Activated CD8-positive, alpha-beta T cell treated with anti-CD3 and anti-CD28 coated beads for 36 hours (primary cell): Measurements from ENCODE around the gene CCRL2. TPM values are rescaled to one million over a fixed set of nuclear protein-coding genes. Genes with fewer than 3 reads are reported as not detected.

Experiments used
- ATAC-seq: fragments of 200-7000 bp; cut with Tn5 transposase; one replicate; pipeline ENCODE4 v1.10.0; 2021; ENCODE audit warnings: mild to moderate bottlenecking, moderate library complexity
- CTCF ChIA-PET: fragments of 350-600 bp; sonication (Branson Sonifier 250); formaldehyde crosslinking; loops from one replicate; lab custom pipeline; 2021; ENCODE audit warnings: antibody characterized with exemption; lab: Charles Lee
- POLR2A ChIA-PET: fragments of 350-600 bp; sonication (Branson Sonifier 250); formaldehyde crosslinking; loops from one replicate; lab custom pipeline; 2021; ENCODE audit warnings: antibody characterized with exemption; lab: Charles Lee
- DNase-seq: peaks from one replicate; pipeline ENCODE4 v3.0.0-alpha.2; 2020
- H3K27ac Mint-ChIP-seq: one replicate; pipeline ENCODE4 v1.8.0; 2021; ENCODE audit warnings: mild to moderate bottlenecking, mixed read lengths
- H3K27me3 Mint-ChIP-seq: one replicate; pipeline ENCODE4 v1.8.0; 2021; ENCODE audit warnings: mixed read lengths
- H3K36me3 Mint-ChIP-seq: one replicate; pipeline ENCODE4 v1.8.0; 2021; ENCODE audit warnings: low read depth, mixed read lengths
- H3K4me1 Mint-ChIP-seq: one replicate; pipeline ENCODE4 v1.8.0; 2021; ENCODE audit warnings: low read depth, mixed read lengths
- H3K4me3 Mint-ChIP-seq: one replicate; pipeline ENCODE4 v1.8.0; 2021; ENCODE audit warnings: mild to moderate bottlenecking, moderate library complexity, mixed read lengths
- H3K9me3 Mint-ChIP-seq: one replicate; pipeline ENCODE4 v1.8.0; 2021; ENCODE audit warnings: mixed read lengths
- CTCF ChIP-seq: fragments of 200-600 bp; IDR thresholded peaks from one replicate; pipeline ENCODE4 v1.8.0; 2022; ENCODE audit warnings: antibody characterized with exemption, mild to moderate bottlenecking
- intact Hi-C: fragments of 100-400 bp; cut with micrococcal nuclease; formaldehyde crosslinking; loops from one replicate; pipeline ENCODE4 v1.10.0; 2022
- total RNA-seq, 2 experiments: library from RNA; stranded (reverse); gene quantifications; one replicate each; pipeline ENCODE4 v1.2.3, GENCODE V29; 2021

CCRL2 gene
- total RNA-seq, 2 experiments from 2014 or later: 2.8 TPM

- Mint-ChIP-seq H3K4me1 (peaks cover 10% of the 10 kb centered on the region), H3K36me3 (no peaks in the 10 kb centered on the region), H3K27ac (no peak overlapping the region), H3K4me3 (no peak overlapping the region), H3K27me3 (peaks cover 4% of the 10 kb centered on the region), H3K9me3 (no peaks in the 10 kb centered on the region)
- TF ChIP-seq CTCF: no peak
- no peak for DNase-seq
- intact Hi-C loops: no loop called here
- no peak for ATAC-seq
- ChIA-PET CTCF (no interaction called here), POLR2A (interaction anchor here (1.0 kb wide), 1 partner anchor 14 kb away, joined by 4 read pairs; the partner anchor contains the start of genes CCR5AS and CCRL2)
Observed at GRCh38 chr3:46393011-46393410, 14.0 kb upstream of the CCRL2 start.

- intact Hi-C loops: no loop called here
Observed at GRCh38 chr3:46393554-46394434, 13.3 kb upstream of the CCRL2 start.

GRCh38 chr3:46395210-46395661 lies 11.8 kb upstream of the CCRL2 start:
- CTCF ChIA-PET: interaction anchor here (0.6 kb wide), 1 partner anchor 12 kb away, joined by 3 read pairs; no protein-coding TSS in a partner anchor
- H3K4me1 Mint-ChIP-seq: peaks cover 10% of the 10 kb centered on the region
- peak; percentile 17 for TF ChIP-seq CTCF
- H3K36me3 Mint-ChIP-seq: no peaks in the 10 kb centered on the region
- intact Hi-C loops: no loop called here
- DNase-seq (no peak), ATAC-seq (peak; percentile 37)
- H3K4me3 Mint-ChIP-seq: no peak overlapping the region
- H3K27me3 Mint-ChIP-seq: peaks cover 4% of the 10 kb centered on the region
- H3K9me3 Mint-ChIP-seq: no peaks in the 10 kb centered on the region
- POLR2A ChIA-PET: interaction anchor here (0.5 kb wide), 1 partner anchor 78 kb away, joined by 3 read pairs; no protein-coding TSS in a partner anchor
- no peak overlapping the region for H3K27ac Mint-ChIP-seq

More at GRCh38 chr3:46393554-46394434, 13.3 kb upstream of the CCRL2 start:
- ChIA-PET CTCF (no interaction called here), POLR2A (interaction anchor here (1.0 kb wide), 1 partner anchor 13 kb away, joined by 4 read pairs; the partner anchor contains the start of genes CCR5AS and CCRL2)
- TF ChIP-seq CTCF: no peak
- Mint-ChIP-seq H3K4me1 (peaks cover 10% of the 10 kb centered on the region), H3K4me3 (no peak overlapping the region), H3K27me3 (peaks cover 4% of the 10 kb centered on the region), H3K36me3 (no peaks in the 10 kb centered on the region), H3K9me3 (no peaks in the 10 kb centered on the region), H3K27ac (no peak overlapping the region)
- ATAC-seq (no peak), DNase-seq (no peak)

GRCh38 chr3:46395766-46396530 lies 11.1 kb upstream of the CCRL2 start:
- no peak overlapping the region for H3K27ac Mint-ChIP-seq
- CTCF ChIA-PET: interaction anchor here (0.6 kb wide), 1 partner anchor 12 kb away, joined by 3 read pairs; no protein-coding TSS in a partner anchor

More at GRCh38 chr3:46395766-46396530, 11.1 kb upstream of the CCRL2 start:
- peak; percentile 24 for ATAC-seq
- H3K27me3 Mint-ChIP-seq: peaks cover 4% of the 10 kb centered on the region
- intact Hi-C loops: no loop called here
- H3K4me3 Mint-ChIP-seq: no peak overlapping the region
- TF ChIP-seq CTCF: no peak
- DNase-seq: peak; percentile 52
- POLR2A ChIA-PET: interaction anchor here (0.5 kb wide), 1 partner anchor 78 kb away, joined by 3 read pairs; no protein-coding TSS in a partner anchor
- H3K9me3 Mint-ChIP-seq: no peaks in the 10 kb centered on the region
- H3K4me1 Mint-ChIP-seq: peaks cover 10% of the 10 kb centered on the region
- no peaks in the 10 kb centered on the region for H3K36me3 Mint-ChIP-seq
